ENCODE results near the gene WNT8A.

WNT8A gene

GRCh38 chr5:138096997-138097828, 13.4 kb downstream of the WNT8A start:
- no peak overlapping the region for H3K14ac ChIP-seq (ENCODE audit: low read length in 2 of 2)
- no peak overlapping the region for H2AFZ ChIP-seq (ENCODE audit: low read depth, low read length)
- H3K4me2 ChIP-seq (ENCODE audit: low read length, poor library complexity, severe bottlenecking): no peak overlapping the region
- no peak overlapping the region for H3K27ac ChIP-seq (ENCODE audit: low read length, poor library complexity, severe bottlenecking)
- no peak overlapping the region for H2BK15ac ChIP-seq (ENCODE audit: low read depth, poor library complexity, severe bottlenecking)
- H3K4me3 ChIP-seq (ENCODE audit: insufficient read depth in 1 of 2, low read depth in 1 of 2, low read length in 2 of 2): no peak overlapping the region
- H2BK5ac ChIP-seq (ENCODE audit: low read depth, low read length, poor library complexity, severe bottlenecking): no peak overlapping the region
- H3K9ac ChIP-seq (ENCODE audit: low read length): no peak overlapping the region
- no peak overlapping the region for H2BK120ac ChIP-seq (ENCODE audit: low read depth, low read length)
- peaks cover 54 to 62% of the 10 kb centered on the region in 2 experiments for H3K27me3 ChIP-seq (ENCODE audit: control insufficient read depth in 1 of 2, insufficient read depth in 1 of 2, low read length in 2 of 2)
- H4K8ac ChIP-seq (ENCODE audit: low read length): no peak overlapping the region
- no peak overlapping the region for H3K4ac ChIP-seq (ENCODE audit: low read depth in 1 of 2, low read length in 2 of 2)
- H2BK12ac ChIP-seq (ENCODE audit: low read length in 2 of 2): no peak overlapping the region
- no peaks in the 10 kb centered on the region for H3K4me1 ChIP-seq (ENCODE audit: control insufficient read depth, insufficient read depth, low read depth, low read length)
- no peaks in the 10 kb centered on the region for H3K36me3 ChIP-seq (ENCODE audit: control insufficient read depth in 1 of 2, insufficient read depth in 2 of 2, low read depth in 1 of 2, low read length in 2 of 2)
- no peak overlapping the region for H3K23ac ChIP-seq (ENCODE audit: low read length in 2 of 2)
- 89% methylated on average over 11 of the region's 11 CpGs for WGBS
- no peak overlapping the region for H4K91ac ChIP-seq (ENCODE audit: low read length)
- no peak for DNase-seq
- H2AK5ac ChIP-seq (ENCODE audit: low read length, severe bottlenecking): no peak overlapping the region
- no peaks in the 10 kb centered on the region for H3K79me1 ChIP-seq (replicated peaks; ENCODE audit: low read length, poor library complexity, severe bottlenecking)
- no peaks in the 10 kb centered on the region for H3K9me3 ChIP-seq (ENCODE audit: control insufficient read depth, low read length)
- H3K18ac ChIP-seq (ENCODE audit: low read depth in 1 of 2, low read length in 2 of 2): no peak overlapping the region

DNA sequence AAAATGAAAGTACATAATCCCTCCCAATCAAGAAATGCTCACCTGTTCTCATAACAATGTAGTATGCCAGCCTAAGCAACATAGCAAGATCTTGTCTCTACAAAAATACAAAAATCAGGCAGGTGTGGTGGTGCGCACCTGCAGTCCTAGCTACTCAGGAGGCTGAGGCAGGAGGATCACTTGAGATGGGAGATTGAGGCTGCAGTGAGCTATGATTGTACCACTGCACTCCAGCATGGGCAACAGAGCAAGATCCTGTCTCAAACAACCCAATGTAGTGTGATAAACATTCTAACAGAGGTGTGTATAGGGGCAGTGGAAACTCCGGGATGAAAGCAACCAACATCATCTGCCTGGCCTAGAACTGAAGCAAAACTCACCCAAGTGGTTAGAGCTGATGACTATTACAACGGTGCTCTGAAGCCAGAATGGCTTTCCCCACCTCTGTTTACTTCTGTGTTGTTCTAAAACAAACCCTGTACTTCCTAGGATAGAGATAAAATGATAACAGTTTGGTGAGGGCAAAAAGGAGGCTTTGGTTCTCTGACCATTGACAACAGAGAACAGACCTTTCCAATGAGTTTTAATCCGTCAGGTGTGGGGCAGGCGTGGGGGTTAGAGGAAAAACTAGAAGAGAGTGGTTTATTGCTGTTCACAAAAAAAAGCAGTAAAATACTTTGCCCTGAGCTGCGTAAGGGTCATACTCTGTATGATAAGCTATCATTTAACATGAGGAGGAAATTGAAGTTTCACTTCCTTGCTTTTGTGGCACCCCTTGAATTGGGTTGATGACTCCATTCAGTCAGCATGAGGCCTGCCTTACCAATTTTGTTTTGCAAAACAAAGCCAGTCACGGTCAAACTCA, 18.9 kb downstream of the WNT8A start:
- H4K91ac ChIP-seq (ENCODE audit: low read length): no peak overlapping the region
- no peaks in the 10 kb centered on the region for H3K9me3 ChIP-seq (ENCODE audit: control insufficient read depth, low read length)
- no peak overlapping the region for H2BK15ac ChIP-seq (ENCODE audit: low read depth, poor library complexity, severe bottlenecking)
- H2BK5ac ChIP-seq (ENCODE audit: low read depth, low read length, poor library complexity, severe bottlenecking): no peak overlapping the region
- H2AK5ac ChIP-seq (ENCODE audit: low read length, severe bottlenecking): no peak overlapping the region
- H2AFZ ChIP-seq (ENCODE audit: low read depth, low read length): no peak overlapping the region
- H3K27ac ChIP-seq (ENCODE audit: low read length, poor library complexity, severe bottlenecking): no peak overlapping the region
- no peak overlapping the region for H4K8ac ChIP-seq (ENCODE audit: low read length)
- H3K4me1 ChIP-seq (ENCODE audit: control insufficient read depth, insufficient read depth, low read depth, low read length): no peaks in the 10 kb centered on the region
- H3K36me3 ChIP-seq (ENCODE audit: control insufficient read depth in 1 of 2, insufficient read depth in 2 of 2, low read depth in 1 of 2, low read length in 2 of 2): no peaks in the 10 kb centered on the region
- no peak overlapping the region for H3K23ac ChIP-seq (ENCODE audit: low read length in 2 of 2)
- no peak overlapping the region for H2BK12ac ChIP-seq (ENCODE audit: low read length in 2 of 2)
- no peak overlapping the region for H3K18ac ChIP-seq (ENCODE audit: low read depth in 1 of 2, low read length in 2 of 2)
- H3K14ac ChIP-seq (ENCODE audit: low read length in 2 of 2): no peak overlapping the region
- no peak overlapping the region for H3K9ac ChIP-seq (ENCODE audit: low read length)
- no peak overlapping the region for H3K4ac ChIP-seq (ENCODE audit: low read depth in 1 of 2, low read length in 2 of 2)
- no peak overlapping the region for H3K4me2 ChIP-seq (ENCODE audit: low read length, poor library complexity, severe bottlenecking)
- no peak for DNase-seq
- H3K27me3 ChIP-seq (ENCODE audit: control insufficient read depth in 1 of 2, insufficient read depth in 1 of 2, low read length in 2 of 2): peaks cover 17 to 37% of the 10 kb centered on the region in 2 experiments
- no peaks in the 10 kb centered on the region for H3K79me1 ChIP-seq (replicated peaks; ENCODE audit: low read length, poor library complexity, severe bottlenecking)
- WGBS: 54% methylated on average over 7 of the region's 7 CpGs
- H2BK120ac ChIP-seq (ENCODE audit: low read depth, low read length): no peak overlapping the region
- H3K4me3 ChIP-seq (ENCODE audit: insufficient read depth in 1 of 2, low read depth in 1 of 2, low read length in 2 of 2): no peak overlapping the region

DNA sequence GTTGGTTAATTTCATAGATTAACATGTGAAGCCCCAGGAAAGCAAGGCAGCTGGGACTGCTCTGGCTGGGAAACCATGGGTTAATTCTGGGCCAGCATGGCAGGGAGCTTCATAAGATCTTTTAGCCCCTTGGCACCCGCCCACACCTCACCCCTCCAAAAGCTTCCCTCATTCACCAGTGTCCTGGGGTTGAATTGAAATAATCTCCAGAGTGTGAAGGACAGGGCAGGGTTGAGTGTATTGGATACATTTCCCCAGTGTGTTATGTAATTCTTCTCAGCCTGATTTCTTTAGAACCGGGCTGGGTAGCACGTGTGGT, 19.4 kb downstream of the WNT8A start:
- Histone ChIP-seq H3K9me3 (ENCODE audit: control insufficient read depth, low read length) (no peaks in the 10 kb centered on the region), H3K27me3 (ENCODE audit: control insufficient read depth in 1 of 2, insufficient read depth in 1 of 2, low read length in 2 of 2) (peaks cover 17 to 37% of the 10 kb centered on the region in 2 experiments), H3K27ac (ENCODE audit: low read length, poor library complexity, severe bottlenecking) (no peak overlapping the region), H3K23ac (ENCODE audit: low read length in 2 of 2) (no peak overlapping the region), H2AFZ (ENCODE audit: low read depth, low read length) (no peak overlapping the region), H4K8ac (ENCODE audit: low read length) (no peak overlapping the region), H3K18ac (ENCODE audit: low read depth in 1 of 2, low read length in 2 of 2) (no peak overlapping the region), H3K4me2 (ENCODE audit: low read length, poor library complexity, severe bottlenecking) (no peak overlapping the region), H2BK15ac (ENCODE audit: low read depth, poor library complexity, severe bottlenecking) (no peak overlapping the region), H2BK120ac (ENCODE audit: low read depth, low read length) (no peak overlapping the region), H3K4me1 (ENCODE audit: control insufficient read depth, insufficient read depth, low read depth, low read length) (no peaks in the 10 kb centered on the region), H3K14ac (ENCODE audit: low read length in 2 of 2) (no peak overlapping the region), H2BK12ac (ENCODE audit: low read length in 2 of 2) (no peak overlapping the region), H2AK5ac (ENCODE audit: low read length, severe bottlenecking) (no peak overlapping the region), H3K4ac (ENCODE audit: low read depth in 1 of 2, low read length in 2 of 2) (no peak overlapping the region), H3K36me3 (ENCODE audit: control insufficient read depth in 1 of 2, insufficient read depth in 2 of 2, low read depth in 1 of 2, low read length in 2 of 2) (no peaks in the 10 kb centered on the region), H3K9ac (ENCODE audit: low read length) (no peak overlapping the region), H3K79me1 (replicated peaks; ENCODE audit: low read length, poor library complexity, severe bottlenecking) (no peaks in the 10 kb centered on the region), H3K4me3 (ENCODE audit: insufficient read depth in 1 of 2, low read depth in 1 of 2, low read length in 2 of 2) (no peak overlapping the region), H2BK5ac (ENCODE audit: low read depth, low read length, poor library complexity, severe bottlenecking) (no peak overlapping the region), H4K91ac (ENCODE audit: low read length) (no peak overlapping the region)
- no peak for DNase-seq
- no CpG with 5 or more reads among the region's 3 CpGs for WGBS

GRCh38 chr5:138105709-138106108, 21.9 kb downstream of the WNT8A start:
- 85% methylated on average over 6 of the region's 6 CpGs for WGBS
- H3K9me3 ChIP-seq (ENCODE audit: control insufficient read depth, low read length): no peaks in the 10 kb centered on the region
- H3K4me3 ChIP-seq (ENCODE audit: insufficient read depth in 1 of 2, low read depth in 1 of 2, low read length in 2 of 2): no peak overlapping the region
- no peaks in the 10 kb centered on the region for H3K79me1 ChIP-seq (replicated peaks; ENCODE audit: low read length, poor library complexity, severe bottlenecking)
- no peak overlapping the region for H4K8ac ChIP-seq (ENCODE audit: low read length)
- DNase-seq: no peak
- no peak overlapping the region for H3K23ac ChIP-seq (ENCODE audit: low read length in 2 of 2)
- H3K27me3 ChIP-seq (ENCODE audit: control insufficient read depth in 1 of 2, insufficient read depth in 1 of 2, low read length in 2 of 2): peaks cover 12 to 34% of the 10 kb centered on the region in 2 experiments
- H3K4me1 ChIP-seq (ENCODE audit: control insufficient read depth, insufficient read depth, low read depth, low read length): peaks cover 2% of the 10 kb centered on the region
- no peak overlapping the region for H3K18ac ChIP-seq (ENCODE audit: low read depth in 1 of 2, low read length in 2 of 2)
- H2BK120ac ChIP-seq (ENCODE audit: low read depth, low read length): no peak overlapping the region
- H2BK5ac ChIP-seq (ENCODE audit: low read depth, low read length, poor library complexity, severe bottlenecking): no peak overlapping the region
- H4K91ac ChIP-seq (ENCODE audit: low read length): no peak overlapping the region
- no peak overlapping the region for H3K14ac ChIP-seq (ENCODE audit: low read length in 2 of 2)
- no peaks in the 10 kb centered on the region for H3K36me3 ChIP-seq (ENCODE audit: control insufficient read depth in 1 of 2, insufficient read depth in 2 of 2, low read depth in 1 of 2, low read length in 2 of 2)
- no peak overlapping the region for H3K27ac ChIP-seq (ENCODE audit: low read length, poor library complexity, severe bottlenecking)
- no peak overlapping the region for H2BK15ac ChIP-seq (ENCODE audit: low read depth, poor library complexity, severe bottlenecking)
- H3K4me2 ChIP-seq (ENCODE audit: low read length, poor library complexity, severe bottlenecking): no peak overlapping the region
- H2AFZ ChIP-seq (ENCODE audit: low read depth, low read length): no peak overlapping the region
- no peak overlapping the region for H2AK5ac ChIP-seq (ENCODE audit: low read length, severe bottlenecking)
- H3K4ac ChIP-seq (ENCODE audit: low read depth in 1 of 2, low read length in 2 of 2): no peak overlapping the region
- no peak overlapping the region for H2BK12ac ChIP-seq (ENCODE audit: low read length in 2 of 2)
- no peak overlapping the region for H3K9ac ChIP-seq (ENCODE audit: low read length)

Measured in mesenchymal stem cell (in vitro differentiated cells and primary cell).